Measurements from ENCODE around the gene WRAP53. TPM values are rescaled to one million over a fixed set of nuclear protein-coding genes. Genes with fewer than 3 reads are reported as not detected.

Gene WRAP53
- total and polyA plus RNA-seq, 3 experiments from 2014 or later = 16.6 to 31.3 (median 29.1) TPM

DNA sequence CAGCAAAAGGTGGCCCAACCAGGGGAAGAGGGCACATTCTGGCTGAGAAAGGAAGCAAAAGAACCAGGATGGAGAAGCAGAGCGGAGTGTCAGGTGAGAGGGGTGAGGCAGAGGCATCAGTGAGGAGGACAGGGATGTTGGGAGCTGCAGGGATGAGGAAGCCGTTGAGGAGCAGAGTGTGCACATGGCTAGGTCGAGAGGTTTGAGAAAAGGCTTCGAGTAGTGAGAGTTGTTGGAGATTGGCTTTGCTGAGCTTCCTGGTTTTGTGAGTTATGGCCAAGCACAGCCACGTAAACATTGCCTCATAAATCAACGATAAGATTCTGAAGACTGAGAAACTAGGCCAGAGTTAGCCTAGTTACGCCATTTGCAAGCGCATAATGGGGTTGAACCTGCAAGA is 56.1 kb downstream of the WRAP53 start:
- no peaks in the 10 kb centered on the region for H3K27me3 ChIP-seq (ENCODE audit: insufficient read depth, low read length, poor library complexity, severe bottlenecking)
- Mint-ChIP-seq H3K4me3 (no peak overlapping the region), H3K27me3 (peaks cover 11 to 27% of the 10 kb centered on the region in 2 donors), H3K9me3 (no peaks in the 10 kb centered on the region), H3K27ac (no peak overlapping the region), H3K4me1 (no peaks in the 10 kb centered on the region), H3K36me3 (no peaks in the 10 kb centered on the region)
- POLR2A ChIA-PET = no interaction called here
- H3K4me1 ChIP-seq (ENCODE audit: insufficient read depth, low read length) = no peaks in the 10 kb centered on the region
- H3K27ac ChIP-seq (ENCODE audit: low read depth, low read length) = no peak overlapping the region
- no peak overlapping the region for H3K4me3 ChIP-seq (ENCODE audit: low read length)
- H3K9me3 ChIP-seq (ENCODE audit: low read length) = no peaks in the 10 kb centered on the region
- DNase-seq = no peak
- H3K36me3 ChIP-seq (ENCODE audit: insufficient read depth, low read length) = no peaks in the 10 kb centered on the region
- CTCF ChIA-PET = interaction anchor here (1.3 to 2.9 kb wide), 7 partner anchors 12 to 329 kb away, joined by 3 to 11 read pairs (median 4); partner anchors contain the start of genes CNTROB and TRAPPC1

- Mint-ChIP-seq H3K27me3 (peaks cover 9 to 19% of the 10 kb centered on the region in 2 donors), H3K9me3 (no peaks in the 10 kb centered on the region), H3K27ac (no peak overlapping the region), H3K4me3 (no peak overlapping the region), H3K4me1 (no peaks in the 10 kb centered on the region), H3K36me3 (no peaks in the 10 kb centered on the region)
- Histone ChIP-seq H3K4me3 (ENCODE audit: low read length) (no peak overlapping the region), H3K27ac (ENCODE audit: low read depth, low read length) (no peak overlapping the region), H3K36me3 (ENCODE audit: insufficient read depth, low read length) (no peaks in the 10 kb centered on the region), H3K9me3 (ENCODE audit: low read length) (no peaks in the 10 kb centered on the region), H3K4me1 (ENCODE audit: insufficient read depth, low read length) (no peaks in the 10 kb centered on the region), H3K27me3 (ENCODE audit: insufficient read depth, low read length, poor library complexity, severe bottlenecking) (no peaks in the 10 kb centered on the region)
- POLR2A ChIA-PET = interaction anchor here (0.7 kb wide), 1 partner anchor 186 kb away, joined by 12 read pairs; the partner anchor contains the start of genes CNTROB and TRAPPC1
- no peak for DNase-seq
- CTCF ChIA-PET = interaction anchor here (0.7 kb wide), 1 partner anchor 125 kb away, joined by 3 read pairs; no protein-coding TSS in a partner anchor
These were observed 57.6 kb downstream of the WRAP53 start for GRCh38 chr17:7745748-7746470.

DNA sequence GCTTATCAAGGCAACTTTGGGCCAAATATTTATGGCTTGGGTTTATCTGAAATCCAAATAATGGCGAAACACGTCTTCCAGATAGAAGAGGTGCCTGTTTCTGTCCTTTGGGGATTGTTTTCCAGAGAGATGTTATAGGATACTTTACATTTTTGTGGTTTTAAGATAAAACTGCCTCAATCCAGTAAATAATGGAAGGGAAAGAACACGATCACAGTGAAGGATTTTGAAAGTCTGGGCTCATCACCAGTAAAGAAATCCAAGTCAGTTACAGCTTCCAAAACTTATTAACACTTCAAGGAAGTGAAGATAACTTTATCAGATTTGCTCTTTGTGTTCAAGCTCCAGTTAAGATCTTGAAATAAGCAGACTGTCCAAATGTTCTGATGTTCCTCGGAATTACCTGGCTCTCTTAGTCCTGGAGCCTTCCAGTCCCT is 59.4 kb downstream of the WRAP53 start:
- DNase-seq = no peak
- Histone ChIP-seq H3K9me3 (ENCODE audit: low read length) (no peaks in the 10 kb centered on the region), H3K36me3 (ENCODE audit: insufficient read depth, low read length) (no peaks in the 10 kb centered on the region), H3K4me3 (ENCODE audit: low read length) (no peak overlapping the region), H3K4me1 (ENCODE audit: insufficient read depth, low read length) (no peaks in the 10 kb centered on the region), H3K27ac (ENCODE audit: low read depth, low read length) (no peak overlapping the region), H3K27me3 (ENCODE audit: insufficient read depth, low read length, poor library complexity, severe bottlenecking) (no peaks in the 10 kb centered on the region)
- Mint-ChIP-seq H3K27ac (no peak overlapping the region), H3K36me3 (no peaks in the 10 kb centered on the region), H3K4me3 (no peak overlapping the region), H3K9me3 (no peaks in the 10 kb centered on the region), H3K27me3 (peaks cover 5 to 17% of the 10 kb centered on the region in 2 donors), H3K4me1 (no peaks in the 10 kb centered on the region)
- CTCF ChIA-PET = no interaction called here
- POLR2A ChIA-PET = no interaction called here

DNA sequence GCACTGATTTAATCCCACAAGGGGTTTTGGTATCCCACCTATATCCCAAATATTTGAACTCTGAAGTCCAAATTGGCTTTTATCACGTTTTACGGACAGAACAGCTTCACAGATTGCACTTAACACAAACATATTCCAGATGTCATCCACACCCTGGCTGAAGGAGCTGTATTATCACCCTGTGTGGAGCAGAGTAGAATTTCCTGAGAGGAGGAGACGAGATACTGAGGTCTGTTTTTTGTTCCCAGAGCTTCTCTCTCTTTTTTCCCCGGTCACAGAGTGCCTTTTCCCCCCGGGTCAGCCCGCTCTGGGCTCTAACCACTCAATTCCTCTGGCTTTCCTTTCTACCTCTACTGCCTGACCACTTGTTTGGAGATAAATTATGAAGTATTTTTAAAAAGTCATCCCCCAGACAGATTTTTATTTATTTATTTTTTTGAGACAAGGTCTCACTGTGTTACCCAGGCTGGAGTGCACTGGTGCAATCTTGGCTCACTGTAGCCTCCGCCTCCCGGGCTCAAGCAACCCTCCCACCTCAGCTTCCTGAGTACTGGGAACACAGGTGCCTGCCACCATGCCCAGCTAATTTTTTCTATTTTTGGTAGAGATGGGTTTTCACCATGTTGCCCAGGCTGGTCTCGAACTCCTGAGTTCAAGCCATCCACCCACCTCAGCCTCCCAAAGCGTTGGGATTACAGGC is 59.9 kb downstream of the WRAP53 start:
- CTCF ChIA-PET = no interaction called here

GRCh38 chr17:7750321-7750821 is 62.1 kb downstream of the WRAP53 start:
- no peaks in the 10 kb centered on the region for H3K9me3 Mint-ChIP-seq
- DNase-seq = no peak
- peaks cover 0 to 3% (median 0%) of the 10 kb centered on the region in 3 donors for H3K36me3 Mint-ChIP-seq
- Histone ChIP-seq H3K27me3 (ENCODE audit: insufficient read depth, low read length, poor library complexity, severe bottlenecking) (no peaks in the 10 kb centered on the region), H3K4me1 (ENCODE audit: insufficient read depth, low read length) (no peaks in the 10 kb centered on the region), H3K36me3 (ENCODE audit: insufficient read depth, low read length) (no peaks in the 10 kb centered on the region), H3K4me3 (ENCODE audit: low read length) (no peak overlapping the region), H3K27ac (ENCODE audit: low read depth, low read length) (no peak overlapping the region), H3K9me3 (ENCODE audit: low read length) (no peaks in the 10 kb centered on the region)
- peaks cover 2 to 27% of the 10 kb centered on the region in 2 donors for H3K27me3 Mint-ChIP-seq
- H3K27ac Mint-ChIP-seq = peak overlapping the region in 1 of 8 donors; percentile 70
- CTCF ChIA-PET = no interaction called here
- no peaks in the 10 kb centered on the region for H3K4me1 Mint-ChIP-seq
- no peak overlapping the region for H3K4me3 Mint-ChIP-seq
- POLR2A ChIA-PET = no interaction called here

More for the DNA sequence above, 59.9 kb downstream of the WRAP53 start:
- Histone ChIP-seq H3K4me3 (ENCODE audit: low read length) (no peak overlapping the region), H3K9me3 (ENCODE audit: low read length) (no peaks in the 10 kb centered on the region), H3K27ac (ENCODE audit: low read depth, low read length) (no peak overlapping the region), H3K4me1 (ENCODE audit: insufficient read depth, low read length) (no peaks in the 10 kb centered on the region), H3K27me3 (ENCODE audit: insufficient read depth, low read length, poor library complexity, severe bottlenecking) (no peaks in the 10 kb centered on the region), H3K36me3 (ENCODE audit: insufficient read depth, low read length) (no peaks in the 10 kb centered on the region)
- DNase-seq = no peak
- Mint-ChIP-seq H3K9me3 (no peaks in the 10 kb centered on the region), H3K4me1 (no peaks in the 10 kb centered on the region), H3K27ac (no peak overlapping the region), H3K36me3 (no peaks in the 10 kb centered on the region), H3K4me3 (no peak overlapping the region), H3K27me3 (peaks cover 4 to 21% of the 10 kb centered on the region in 2 donors)
- POLR2A ChIA-PET = interaction anchor here (0.7 kb wide), 1 partner anchor 249 kb away, joined by 6 read pairs; no protein-coding TSS in a partner anchor

Other genes starting within 250 kb of the WRAP53 start
- 1 to 10 TPM in 1 of 2 experiments, under 1 TPM in 1; 0.85 to 1.1 TPM for gene FGF11, start 249.0 kb upstream of the WRAP53 start, total RNA-seq
- gene FGF11, start 249.0 kb upstream of the WRAP53 start, polyA plus RNA-seq = 0.12 TPM
- gene CHRNB1, start 243.4 kb upstream of the WRAP53 start, total RNA-seq = 1 to 10 TPM; 6.0 to 6.3 TPM
- gene CHRNB1, start 243.4 kb upstream of the WRAP53 start, polyA plus RNA-seq = 24.7 TPM
- gene ZBTB4, start 208.8 kb upstream of the WRAP53 start, total RNA-seq = 10 to 100 TPM; 22.8 to 23.1 TPM
- 24.1 TPM for gene ZBTB4, start 208.8 kb upstream of the WRAP53 start, polyA plus RNA-seq
- gene SLC35G6, start 207.0 kb upstream of the WRAP53 start, total RNA-seq = not detected
- 0.12 TPM for gene SLC35G6, start 207.0 kb upstream of the WRAP53 start, polyA plus RNA-seq
- gene POLR2A, start 204.1 kb upstream of the WRAP53 start, total RNA-seq = 100 to 1,000 TPM; 190 to 192 TPM
- gene POLR2A, start 204.1 kb upstream of the WRAP53 start, polyA plus RNA-seq = 69.6 TPM
- 10 to 100 TPM; 18.6 to 22.5 TPM for gene TNFSF12, start 139.4 kb upstream of the WRAP53 start, total RNA-seq
- 60.8 TPM for gene TNFSF12, start 139.4 kb upstream of the WRAP53 start, polyA plus RNA-seq
- gene TNFSF13, start 129.7 kb upstream of the WRAP53 start, total RNA-seq = 1 to 10 TPM in 1 of 2 experiments, under 1 TPM in 1; 0.80 to 1.6 TPM
- not detected for gene TNFSF13, start 129.7 kb upstream of the WRAP53 start, polyA plus RNA-seq
- gene SENP3, start 126.6 kb upstream of the WRAP53 start, total RNA-seq = 100 to 1,000 TPM; 111 to 121 TPM
- gene SENP3, start 126.6 kb upstream of the WRAP53 start, polyA plus RNA-seq = 12.0 TPM
- 10 to 100 TPM; 11.1 to 12.7 TPM for gene CD68, start 108.8 kb upstream of the WRAP53 start, total RNA-seq
- gene CD68, start 108.8 kb upstream of the WRAP53 start, polyA plus RNA-seq = 1.2 TPM
- gene MPDU1, start 104.6 kb upstream of the WRAP53 start, total RNA-seq = 100 to 1,000 TPM; 115 to 124 TPM
- gene MPDU1, start 104.6 kb upstream of the WRAP53 start, polyA plus RNA-seq = 40.5 TPM
- under 1 TPM; 0.29 to 0.31 TPM for gene SOX15, start 98.4 kb upstream of the WRAP53 start, total RNA-seq
- not detected for gene SOX15, start 98.4 kb upstream of the WRAP53 start, polyA plus RNA-seq
- 10 to 100 TPM; 45.7 to 45.9 TPM for gene FXR2, start 73.6 kb upstream of the WRAP53 start, total RNA-seq
- 20.4 TPM for gene FXR2, start 73.6 kb upstream of the WRAP53 start, polyA plus RNA-seq
- gene SAT2, start 60.7 kb upstream of the WRAP53 start, total RNA-seq = 10 to 100 TPM; 18.4 to 21.6 TPM
- gene SAT2, start 60.7 kb upstream of the WRAP53 start, polyA plus RNA-seq = 37.0 TPM
- gene SHBG, start 58.3 kb upstream of the WRAP53 start, total RNA-seq = not detected
- not detected for gene SHBG, start 58.3 kb upstream of the WRAP53 start, polyA plus RNA-seq
- under 1 TPM; 0.40 to 0.53 TPM for gene ATP1B2, start 37.6 kb upstream of the WRAP53 start, total RNA-seq
- gene ATP1B2, start 37.6 kb upstream of the WRAP53 start, polyA plus RNA-seq = not detected
- 100 to 1,000 TPM; 150 to 151 TPM for gene TP53, start 987 bp upstream of the WRAP53 start, total RNA-seq
- 33.5 TPM for gene TP53, start 987 bp upstream of the WRAP53 start, polyA plus RNA-seq
- not detected for gene EFNB3, start 16.7 kb downstream of the WRAP53 start, total RNA-seq
- not detected for gene EFNB3, start 16.7 kb downstream of the WRAP53 start, polyA plus RNA-seq
- not detected for gene DNAH2, start 29.3 kb downstream of the WRAP53 start, total RNA-seq
- not detected for gene DNAH2, start 29.3 kb downstream of the WRAP53 start, polyA plus RNA-seq
- gene KDM6B, start 145.7 kb downstream of the WRAP53 start, total RNA-seq = 10 to 100 TPM; 84.2 to 89.7 TPM
- 1.2 TPM for gene KDM6B, start 145.7 kb downstream of the WRAP53 start, polyA plus RNA-seq
- 1 to 10 TPM; 5.3 to 5.5 TPM for gene TMEM88, start 166.6 kb downstream of the WRAP53 start, total RNA-seq
- not detected for gene TMEM88, start 166.6 kb downstream of the WRAP53 start, polyA plus RNA-seq
- 10 to 100 TPM; 58.2 to 65.0 TPM for gene NAA38, start 169.1 kb downstream of the WRAP53 start, total RNA-seq
- gene NAA38, start 169.1 kb downstream of the WRAP53 start, polyA plus RNA-seq = 162 TPM
- gene CYB5D1, start 169.5 kb downstream of the WRAP53 start, total RNA-seq = 10 to 100 TPM; 16.4 to 17.6 TPM
- gene CYB5D1, start 169.5 kb downstream of the WRAP53 start, polyA plus RNA-seq = 3.1 TPM
- 100 to 1,000 TPM; 116 to 123 TPM for gene CHD3, start 200.3 kb downstream of the WRAP53 start, total RNA-seq
- gene CHD3, start 200.3 kb downstream of the WRAP53 start, polyA plus RNA-seq = 20.1 TPM
- 1 to 10 TPM; 4.4 to 4.8 TPM for gene RNF227, start 227.8 kb downstream of the WRAP53 start, total RNA-seq
- 3.3 TPM for gene RNF227, start 227.8 kb downstream of the WRAP53 start, polyA plus RNA-seq
- 1 to 10 TPM; 5.6 to 6.7 TPM for gene KCNAB3, start 241.4 kb downstream of the WRAP53 start, total RNA-seq
- not detected for gene KCNAB3, start 241.4 kb downstream of the WRAP53 start, polyA plus RNA-seq
- gene TRAPPC1, start 243.5 kb downstream of the WRAP53 start, total RNA-seq = 100 to 1,000 TPM; 158 TPM
- 272 TPM for gene TRAPPC1, start 243.5 kb downstream of the WRAP53 start, polyA plus RNA-seq
- 10 to 100 TPM; 44.3 to 46.8 TPM for gene CNTROB, start 243.7 kb downstream of the WRAP53 start, total RNA-seq
- 12.0 TPM for gene CNTROB, start 243.7 kb downstream of the WRAP53 start, polyA plus RNA-seq

All from CD8-positive, alpha-beta memory T cell (primary cell).